SIG-M5 (cell line): ENCODE results near the gene ARMCX5.

Source experiments
- DNase-seq: peaks from one replicate; lab custom pipeline; 2025; lab: John Stamatoyannopoulos, UW

The ARMCX5 gene

GRCh38 chrX:102599084-102599950 is at the start of gene ARMCX5:
Gene ARMCX5 (plus strand): TSS chrX:102599515. CDS start chrX:102602142, 2,627 bp downstream.
- peak; percentile 0 for DNase-seq

DNA sequence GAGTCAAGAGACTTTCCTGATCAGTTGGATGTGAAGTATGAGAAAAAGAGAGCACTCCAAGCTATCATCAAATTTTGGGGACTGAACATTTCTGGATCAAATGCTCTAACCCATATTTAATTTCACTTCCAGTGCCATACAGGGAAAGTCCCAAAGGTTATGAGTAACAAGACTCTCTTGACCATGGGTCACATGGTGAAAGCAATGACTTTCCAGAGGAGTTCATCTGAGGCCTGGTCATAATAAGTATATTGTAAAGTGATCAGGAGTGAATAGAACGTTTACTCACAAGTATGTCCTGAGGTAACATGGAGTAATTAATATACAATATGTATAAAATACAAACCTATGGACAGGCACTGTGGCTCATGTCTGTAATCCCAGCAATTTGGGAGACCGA is 40.7 kb upstream of the ARMCX5 start:
- DNase-seq, result no peak

- DNase-seq, result no peak
Measured at GRCh38 chrX:102560423-102561068, 38.8 kb upstream of the ARMCX5 start.

GRCh38 chrX:102580891-102581290 is 18.4 kb upstream of the ARMCX5 start:
- no peak for DNase-seq

DNA sequence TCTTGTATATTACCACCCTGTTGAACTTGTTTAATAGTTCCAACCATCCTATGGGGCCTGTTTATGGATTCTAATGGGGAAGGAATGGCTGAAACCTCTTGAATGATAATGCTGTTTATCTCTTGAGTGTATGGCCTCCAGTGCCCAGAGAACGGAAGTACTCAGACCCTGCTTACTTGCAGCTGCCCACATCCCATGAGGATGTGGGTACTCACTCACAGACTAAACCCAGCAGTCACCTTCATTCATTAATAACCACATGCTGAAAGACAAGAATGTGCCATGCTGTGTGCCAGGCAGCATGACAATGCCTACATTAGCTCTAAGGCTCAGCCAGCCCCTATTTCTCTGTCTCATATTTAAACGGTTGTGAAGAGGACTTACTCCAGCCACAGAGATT is 5.9 kb upstream of the ARMCX5 start:
- no peak for DNase-seq

- no peak for DNase-seq
Measured at GRCh38 chrX:102599951-102600579, 750 bp downstream of the ARMCX5 start.

DNA sequence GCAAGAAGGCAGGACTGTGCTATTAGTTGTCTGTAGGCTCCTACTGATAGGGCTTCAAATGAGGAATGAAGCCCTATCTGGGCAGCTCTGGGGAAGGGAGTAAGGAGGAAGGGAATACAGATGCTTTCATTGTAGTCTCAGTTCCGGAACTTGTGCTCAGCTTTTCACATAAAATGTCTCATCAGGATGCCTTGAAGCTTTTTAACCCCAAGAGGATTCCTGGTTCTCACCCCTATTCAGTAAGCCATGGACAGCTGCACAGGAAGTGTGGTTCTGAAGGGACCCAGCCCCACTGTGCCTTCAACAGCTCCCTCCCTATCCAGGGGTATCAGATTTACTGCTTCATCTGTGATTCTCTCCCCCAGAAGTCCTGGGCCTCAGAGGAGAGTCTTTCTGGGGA is 5.0 kb downstream of the ARMCX5 start:
- DNase-seq, result no peak

DNA sequence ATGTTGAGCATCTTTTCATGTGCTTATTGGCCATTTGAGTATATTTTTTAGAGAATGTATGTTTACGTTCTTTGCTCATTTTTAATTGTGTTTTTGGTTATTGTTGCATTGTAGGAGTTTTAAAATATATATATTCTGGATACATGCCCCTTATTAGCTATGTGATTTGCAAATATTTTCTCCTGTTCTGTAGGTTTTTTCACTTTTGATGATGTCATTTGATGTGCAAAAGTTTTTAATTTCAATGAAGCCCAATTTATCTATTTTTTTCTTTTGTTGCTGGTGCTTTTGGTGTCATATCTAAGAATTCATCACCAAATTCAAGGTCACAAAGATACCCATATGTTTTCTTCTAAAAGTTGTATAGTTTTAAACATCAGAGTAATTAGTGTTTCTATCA is 6.8 kb downstream of the ARMCX5 start:
- DNase-seq, result no peak

DNA sequence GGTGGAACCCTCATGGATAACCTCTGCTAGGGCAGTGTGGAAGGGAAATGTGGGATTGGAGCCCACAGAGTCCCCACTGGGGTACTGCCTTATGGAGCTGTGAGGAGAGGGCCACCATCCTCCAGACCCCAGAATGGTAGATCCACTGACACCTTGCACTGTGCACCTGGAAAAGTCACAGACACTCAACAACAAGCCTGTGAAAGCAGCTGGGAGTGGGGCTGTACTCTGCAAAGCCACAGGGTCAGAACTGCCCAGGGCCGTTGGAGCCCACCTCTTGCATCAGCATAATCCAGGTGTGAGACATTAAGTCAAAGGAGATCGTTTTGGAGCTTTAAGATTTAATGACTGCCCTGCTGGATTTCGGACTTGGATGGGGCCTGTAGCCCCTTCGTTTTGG is 11.6 kb downstream of the ARMCX5 start:
- no peak for DNase-seq

DNA sequence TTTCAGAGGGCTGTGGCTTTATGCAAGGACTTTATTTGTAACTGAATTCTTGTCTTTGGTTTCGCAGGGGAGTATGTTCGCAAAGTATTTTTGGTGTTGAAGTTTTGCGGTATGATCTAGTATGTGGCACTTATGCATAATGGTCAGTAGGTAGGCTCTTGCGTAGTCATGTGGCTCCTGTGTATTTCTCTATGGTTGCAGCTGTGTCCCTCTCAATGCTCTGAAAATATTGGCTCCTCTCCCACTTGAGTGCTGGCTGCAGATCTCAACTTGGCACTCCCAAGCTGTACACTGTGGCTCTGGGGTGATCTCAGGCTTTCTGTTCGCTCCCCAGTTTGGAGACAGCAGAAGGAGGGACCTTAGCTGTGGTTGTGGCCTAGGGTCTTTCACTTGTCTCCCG is 24.8 kb downstream of the ARMCX5 start:
- DNase-seq, result no peak

GRCh38 chrX:102627640-102628039 is 28.3 kb downstream of the ARMCX5 start:
- no peak for DNase-seq

- no peak for DNase-seq
Measured at GRCh38 chrX:102637561-102637960, 38.2 kb downstream of the ARMCX5 start.

GRCh38 chrX:102650903-102651241 is 51.6 kb downstream of the ARMCX5 start:
- no peak for DNase-seq

DNA sequence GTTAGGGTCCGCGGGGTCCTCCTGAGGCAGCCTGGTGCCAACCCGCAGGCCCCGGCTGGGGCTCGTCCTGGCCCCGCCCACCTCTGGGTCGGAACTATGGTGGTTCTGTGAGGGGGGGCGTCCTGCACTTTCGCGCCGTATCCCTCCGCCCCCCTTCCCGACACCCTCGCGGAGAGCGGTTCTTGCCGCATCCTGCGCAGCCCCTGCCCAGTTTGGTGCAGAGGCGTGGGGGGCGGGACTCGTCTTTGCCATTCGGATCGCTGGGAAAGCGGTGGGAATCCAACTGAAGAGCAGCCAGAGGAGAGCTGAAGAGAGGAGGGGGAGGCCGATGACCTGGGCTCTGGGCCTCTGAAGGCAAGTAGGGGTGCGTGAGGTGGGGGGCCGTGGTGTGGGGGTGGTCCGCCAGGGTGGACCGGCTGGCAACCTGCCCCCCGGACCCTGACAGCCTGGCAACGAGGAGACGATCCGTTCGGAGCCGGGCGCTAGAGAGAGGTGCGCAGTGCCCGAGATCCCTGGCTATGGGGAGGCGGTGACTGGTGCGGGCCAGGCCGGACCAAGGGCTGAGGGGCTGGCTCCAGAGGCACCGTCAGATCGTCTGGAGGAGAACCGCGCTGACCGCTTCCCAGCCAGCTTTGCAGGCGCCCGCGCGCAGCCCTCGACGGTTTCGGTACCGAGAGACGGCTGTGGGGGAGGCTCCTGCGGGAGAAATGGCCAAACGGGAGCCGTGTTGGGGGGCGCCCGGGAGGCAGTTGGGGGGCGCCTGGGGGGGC is 52.1 kb downstream of the ARMCX5 start, which contains the start of gene GPRASP1:
Gene GPRASP1 (plus strand): TSS at position 242 of the 770 bp plus-strand sequence. CDS start 2,431 bp downstream, outside the sequence.
- no peak for DNase-seq

- no peak for DNase-seq
Measured at GRCh38 chrX:102652031-102652688, 52.8 kb downstream of the ARMCX5 start.
